Neural crest cell (in vitro differentiated cells): ENCODE measurements around the gene DET1. TPM values are rescaled to one million over a fixed set of nuclear protein-coding genes. Genes with fewer than 3 reads are reported as not detected.

Experiments
- DNase-seq: peaks from one replicate; pipeline ENCODE4 v3.0.0; 2021; ENCODE audit warnings: low read depth, mixed read lengths, low spot score
- H3K27ac Mint-ChIP-seq: one replicate; pipeline ENCODE4 v1.8.0; 2021; ENCODE audit warnings: mild to moderate bottlenecking, mixed read lengths; ENCODE audit not compliant: unreplicated experiment
- H3K27me3 Mint-ChIP-seq: 2 replicates; pipeline ENCODE4 v1.8.0; 2021; ENCODE audit warnings: low read depth, mild to moderate bottlenecking, mixed read lengths
- H3K36me3 Mint-ChIP-seq: 2 replicates; pipeline ENCODE4 v1.8.0; 2021; ENCODE audit warnings: low read depth, mild to moderate bottlenecking, mixed read lengths
- H3K4me1 Mint-ChIP-seq: 2 replicates; pipeline ENCODE4 v1.8.0; 2021; ENCODE audit warnings: mixed read lengths
- H3K4me3 Mint-ChIP-seq: one replicate; pipeline ENCODE4 v1.8.0; 2021; ENCODE audit warnings: mild to moderate bottlenecking, mixed read lengths
- H3K9me3 Mint-ChIP-seq: 2 replicates; pipeline ENCODE4 v1.8.0; 2021; ENCODE audit warnings: mixed read lengths
- total RNA-seq: library from RNA; stranded (reverse); gene quantifications from 2 replicates; pipeline ENCODE4 v1.2.1, GENCODE V29; 2021
- TF ChIP-seq, protein P1 (sequence below): fragments of 200-600 bp; sonication (generic); conservative IDR thresholded peaks from 2 replicates; pipeline ENCODE4 v1.5.0; 2021; ENCODE audit warnings: antibody characterized with exemption, mild to moderate bottlenecking

Gene DET1
- total RNA-seq, 1 donor from 2014 or later: 14.0 TPM

DNA sequence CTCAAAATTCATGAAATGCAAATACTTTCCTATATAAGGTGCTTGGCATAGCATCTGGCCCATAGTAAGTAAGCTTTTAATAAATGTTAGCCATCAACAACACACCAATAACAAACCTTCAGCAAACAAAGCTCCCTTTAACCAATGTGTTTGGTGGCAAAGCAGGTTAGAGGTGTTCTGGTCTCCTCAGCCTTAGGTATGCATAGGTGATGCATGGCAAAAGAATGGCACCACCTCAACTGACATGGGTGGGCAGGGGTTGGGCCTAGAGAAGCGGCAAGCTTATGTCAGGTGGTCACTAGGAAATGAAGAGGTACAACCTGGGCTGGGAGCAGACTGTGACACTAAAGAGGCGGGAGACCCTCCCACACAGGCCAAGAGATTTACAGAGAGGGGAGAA is 40.8 kb downstream of the DET1 start:
- Mint-ChIP-seq H3K9me3 (no peaks in the 10 kb centered on the region), H3K4me3 (no peak overlapping the region), H3K4me1 (no peaks in the 10 kb centered on the region), H3K36me3 (peaks cover 16% of the 10 kb centered on the region), H3K27ac (no peak overlapping the region), H3K27me3 (no peaks in the 10 kb centered on the region)
- TF ChIP-seq, protein P1, sequence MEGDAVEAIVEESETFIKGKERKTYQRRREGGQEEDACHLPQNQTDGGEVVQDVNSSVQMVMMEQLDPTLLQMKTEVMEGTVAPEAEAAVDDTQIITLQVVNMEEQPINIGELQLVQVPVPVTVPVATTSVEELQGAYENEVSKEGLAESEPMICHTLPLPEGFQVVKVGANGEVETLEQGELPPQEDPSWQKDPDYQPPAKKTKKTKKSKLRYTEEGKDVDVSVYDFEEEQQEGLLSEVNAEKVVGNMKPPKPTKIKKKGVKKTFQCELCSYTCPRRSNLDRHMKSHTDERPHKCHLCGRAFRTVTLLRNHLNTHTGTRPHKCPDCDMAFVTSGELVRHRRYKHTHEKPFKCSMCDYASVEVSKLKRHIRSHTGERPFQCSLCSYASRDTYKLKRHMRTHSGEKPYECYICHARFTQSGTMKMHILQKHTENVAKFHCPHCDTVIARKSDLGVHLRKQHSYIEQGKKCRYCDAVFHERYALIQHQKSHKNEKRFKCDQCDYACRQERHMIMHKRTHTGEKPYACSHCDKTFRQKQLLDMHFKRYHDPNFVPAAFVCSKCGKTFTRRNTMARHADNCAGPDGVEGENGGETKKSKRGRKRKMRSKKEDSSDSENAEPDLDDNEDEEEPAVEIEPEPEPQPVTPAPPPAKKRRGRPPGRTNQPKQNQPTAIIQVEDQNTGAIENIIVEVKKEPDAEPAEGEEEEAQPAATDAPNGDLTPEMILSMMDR: no peak
- DNase-seq: no peak

DNA sequence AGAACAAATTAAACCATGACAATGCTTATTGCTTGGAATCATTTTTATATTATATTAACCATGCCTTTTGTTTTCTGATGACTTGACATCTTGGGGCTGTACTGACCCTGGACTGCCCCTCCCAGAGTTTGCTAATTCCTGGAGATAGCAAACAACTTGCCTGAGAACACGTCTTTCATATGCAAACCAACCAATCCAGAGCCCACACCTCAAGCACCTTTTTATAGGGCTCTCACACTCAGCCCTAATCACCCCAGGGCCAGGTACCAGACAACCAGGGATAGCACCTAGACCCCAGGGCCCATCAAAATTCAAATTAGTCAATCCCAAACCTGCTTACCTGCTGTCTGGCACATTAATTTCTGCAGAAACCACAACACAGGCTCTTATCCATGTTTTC is 42.0 kb downstream of the DET1 start:
- Mint-ChIP-seq H3K27me3 (no peaks in the 10 kb centered on the region), H3K36me3 (peaks cover 9% of the 10 kb centered on the region), H3K27ac (no peak overlapping the region), H3K4me1 (no peaks in the 10 kb centered on the region), H3K9me3 (no peaks in the 10 kb centered on the region), H3K4me3 (no peak overlapping the region)
- TF ChIP-seq, protein P1: no peak
- no peak for DNase-seq

DNA sequence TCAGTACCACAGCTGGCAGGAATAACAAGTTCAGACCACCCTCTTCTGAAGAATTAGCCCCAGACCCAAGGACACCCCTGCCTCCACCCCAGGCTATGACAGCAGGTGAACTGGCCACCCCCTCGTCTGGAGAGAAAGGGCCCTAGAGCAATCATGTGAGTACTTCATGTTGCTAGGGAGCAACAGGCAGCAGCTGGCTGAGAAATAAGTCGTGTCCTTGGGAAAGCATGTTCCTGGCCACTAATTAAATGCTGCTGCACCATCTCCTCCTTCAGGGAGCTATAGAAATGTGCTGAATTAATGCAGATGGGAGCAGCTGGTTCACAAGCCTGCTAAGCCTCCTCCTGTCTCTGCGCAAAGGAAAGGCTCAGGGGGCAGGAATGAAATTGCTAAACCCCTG is 47.5 kb downstream of the DET1 start:
- H3K36me3 Mint-ChIP-seq: no peaks in the 10 kb centered on the region
- H3K4me3 Mint-ChIP-seq: no peak overlapping the region
- H3K4me1 Mint-ChIP-seq: no peaks in the 10 kb centered on the region
- H3K27me3 Mint-ChIP-seq: no peaks in the 10 kb centered on the region
- DNase-seq: no peak
- no peaks in the 10 kb centered on the region for H3K9me3 Mint-ChIP-seq
- TF ChIP-seq, protein P1: no peak
- H3K27ac Mint-ChIP-seq: no peak overlapping the region

DNA sequence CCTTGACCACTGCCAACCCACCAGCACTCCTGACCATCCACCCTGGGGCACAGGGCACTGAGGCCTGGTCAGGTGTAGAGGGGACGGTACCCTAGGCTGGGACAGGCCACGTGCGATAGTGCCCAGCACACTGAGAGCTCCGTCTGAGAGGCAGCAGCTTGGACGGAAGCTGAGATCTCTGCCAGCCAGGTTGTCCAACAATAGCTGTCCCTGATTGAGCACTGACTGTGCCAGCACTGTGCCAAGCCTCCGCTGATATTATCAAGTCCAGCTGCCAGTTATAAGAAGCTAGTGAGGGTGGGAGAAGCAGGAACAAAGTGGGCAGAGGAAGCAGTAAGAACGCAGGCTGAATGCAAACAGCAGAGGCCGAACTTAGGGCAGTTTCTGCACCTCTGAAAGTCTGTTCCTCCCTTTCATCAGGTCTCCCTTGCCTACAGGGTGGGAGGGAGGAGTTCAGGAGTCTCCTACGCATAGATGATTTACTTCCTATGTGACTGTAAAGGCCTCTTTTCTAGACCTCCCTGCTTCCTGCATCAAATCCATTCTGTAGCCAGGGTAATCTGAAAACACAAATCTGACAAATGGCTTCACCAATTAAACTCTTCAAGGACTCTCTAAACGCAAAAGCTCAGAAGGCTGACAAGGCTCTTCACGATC is 49.2 kb downstream of the DET1 start:
- DNase-seq: no peak
- no peaks in the 10 kb centered on the region for H3K36me3 Mint-ChIP-seq
- H3K27me3 Mint-ChIP-seq: no peaks in the 10 kb centered on the region
- H3K9me3 Mint-ChIP-seq: no peaks in the 10 kb centered on the region
- no peak overlapping the region for H3K27ac Mint-ChIP-seq
- H3K4me3 Mint-ChIP-seq: no peak overlapping the region
- TF ChIP-seq, protein P1: no peak
- no peaks in the 10 kb centered on the region for H3K4me1 Mint-ChIP-seq

DNA sequence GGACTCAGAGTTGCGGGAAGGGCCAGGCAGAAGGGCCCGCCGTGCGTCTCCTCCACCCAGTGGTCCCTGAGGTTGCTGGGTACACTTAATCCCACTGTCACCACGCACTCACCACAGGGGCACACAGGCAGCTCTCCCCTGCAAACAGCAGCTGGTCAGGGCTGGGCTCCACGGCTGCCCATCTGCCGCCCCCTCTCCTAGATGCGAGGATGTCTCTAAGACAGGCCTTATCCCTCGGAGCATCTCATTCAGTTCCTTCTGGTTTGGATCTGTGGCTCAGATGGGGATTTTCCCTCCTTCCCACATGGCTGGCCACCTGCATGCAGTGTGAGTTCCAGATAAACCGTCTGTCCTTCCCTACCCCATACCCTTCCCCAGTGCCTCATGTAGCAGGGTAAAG is 52.6 kb downstream of the DET1 start:
- H3K4me1 Mint-ChIP-seq: no peaks in the 10 kb centered on the region
- H3K36me3 Mint-ChIP-seq: no peaks in the 10 kb centered on the region
- no peak overlapping the region for H3K27ac Mint-ChIP-seq
- peaks cover 2% of the 10 kb centered on the region for H3K27me3 Mint-ChIP-seq
- no peak overlapping the region for H3K4me3 Mint-ChIP-seq
- H3K9me3 Mint-ChIP-seq: no peaks in the 10 kb centered on the region
- no peak for DNase-seq
- TF ChIP-seq, protein P1: no peak
